RWPE2 (cell line): ENCODE results near the gene MUC5AC.

Experiments
- ATAC-seq: fragments of 200-7000 bp; cut with Tn5 transposase; 3 replicates; pipeline ENCODE4 v1.9.1; 2021; ENCODE audit warnings: low read depth
- DNase-seq: peaks from one replicate; pipeline ENCODE4 v3.0.0-alpha.2; 2020; ENCODE audit warnings: low spot score
- H3K27ac ChIP-seq: fragments of 450-650 bp; 2 replicates; pipeline ENCODE4 v1.5.1; 2017; ENCODE audit warnings: mild to moderate bottlenecking; ENCODE audit not compliant: poor library complexity, severe bottlenecking
- H3K27me3 ChIP-seq: fragments of 250-450 bp; sonication (Bioruptor Pico); 2 replicates; pipeline ENCODE4 v1.5.1; 2021; ENCODE audit warnings: mild to moderate bottlenecking, moderate library complexity; ENCODE audit not compliant: insufficient read depth, poor library complexity, severe bottlenecking
- H3K36me3 ChIP-seq: fragments of 250-450 bp; sonication (Bioruptor Pico); 2 replicates; pipeline ENCODE4 v1.5.1; 2020; ENCODE audit warnings: low read depth, mild to moderate bottlenecking, moderate library complexity
- H3K4me1 ChIP-seq: fragments of 250-450 bp; sonication (Bioruptor Pico); 2 replicates; pipeline ENCODE4 v1.5.1; 2021; ENCODE audit warnings: mild to moderate bottlenecking, moderate library complexity; ENCODE audit not compliant: insufficient read depth, poor library complexity, severe bottlenecking
- H3K4me3 ChIP-seq: fragments of 250-450 bp; sonication (Bioruptor Pico); 2 replicates; pipeline ENCODE4 v1.5.1; 2021; ENCODE audit warnings: mild to moderate bottlenecking, moderate library complexity; ENCODE audit not compliant: severe bottlenecking
- H3K9me3 ChIP-seq: fragments of 250-450 bp; sonication (Bioruptor Pico); 2 replicates; pipeline ENCODE4 v1.5.1; 2021; ENCODE audit warnings: mild to moderate bottlenecking, moderate library complexity; ENCODE audit not compliant: severe bottlenecking
- TF ChIP-seq, protein P1 (sequence below): fragments of 450-650 bp; IDR thresholded peaks from one replicate; pipeline ENCODE4 v1.5.1; 2017; ENCODE audit warnings: mild to moderate bottlenecking, moderate library complexity; ENCODE audit not compliant: poor library complexity, severe bottlenecking

MUC5AC gene

DNA sequence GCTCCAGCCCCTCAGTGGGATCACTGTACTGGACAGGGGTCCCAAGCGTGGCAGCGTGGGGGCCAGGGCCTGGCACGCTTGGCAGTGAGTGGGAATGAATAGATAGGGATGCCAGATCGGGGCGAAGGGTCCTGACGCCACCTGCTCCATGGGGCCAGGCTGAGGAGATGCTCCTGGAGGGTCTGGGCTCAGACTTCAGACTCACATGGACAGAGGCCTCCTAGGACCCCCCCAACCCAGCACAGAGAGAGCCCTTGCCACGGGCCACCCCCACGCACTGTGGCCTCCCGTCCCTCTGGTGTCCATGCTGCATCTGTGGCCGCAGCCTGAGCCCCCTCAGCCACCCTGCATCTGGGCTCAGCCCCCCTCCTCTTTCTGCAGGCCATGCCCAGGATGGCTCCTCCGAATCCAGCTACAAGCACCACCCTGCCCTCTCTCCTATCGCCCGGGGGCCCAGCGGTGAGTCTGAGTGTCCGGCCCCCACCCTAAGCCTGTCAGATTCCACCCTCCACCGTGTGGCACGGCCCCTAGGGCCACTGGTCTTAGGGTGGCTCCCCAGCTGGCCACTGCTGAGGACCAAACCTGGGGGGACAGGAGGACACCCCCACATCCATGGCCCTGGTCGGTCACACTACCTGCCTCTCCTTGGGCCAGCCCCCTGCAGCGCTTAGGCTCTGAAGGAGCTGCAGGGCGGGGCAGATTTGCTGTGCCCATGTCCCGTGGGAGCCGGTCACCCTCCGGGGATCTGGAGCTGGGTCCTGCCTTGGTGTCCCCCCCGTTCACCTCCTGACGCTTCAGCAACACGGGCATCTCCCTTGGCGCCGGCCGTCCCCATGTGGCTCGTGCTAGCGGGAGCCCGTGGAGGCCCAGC lies 2.7 kb downstream of the MUC5AC start:
- Histone ChIP-seq H3K9me3 (no peaks in the 10 kb centered on the region), H3K36me3 (no peaks in the 10 kb centered on the region), H3K27ac (no peak overlapping the region), H3K27me3 (no peaks in the 10 kb centered on the region), H3K4me3 (no peak overlapping the region), H3K4me1 (no peaks in the 10 kb centered on the region)
- DNase-seq (no peak), ATAC-seq (no peak)
- TF ChIP-seq, protein P1, sequence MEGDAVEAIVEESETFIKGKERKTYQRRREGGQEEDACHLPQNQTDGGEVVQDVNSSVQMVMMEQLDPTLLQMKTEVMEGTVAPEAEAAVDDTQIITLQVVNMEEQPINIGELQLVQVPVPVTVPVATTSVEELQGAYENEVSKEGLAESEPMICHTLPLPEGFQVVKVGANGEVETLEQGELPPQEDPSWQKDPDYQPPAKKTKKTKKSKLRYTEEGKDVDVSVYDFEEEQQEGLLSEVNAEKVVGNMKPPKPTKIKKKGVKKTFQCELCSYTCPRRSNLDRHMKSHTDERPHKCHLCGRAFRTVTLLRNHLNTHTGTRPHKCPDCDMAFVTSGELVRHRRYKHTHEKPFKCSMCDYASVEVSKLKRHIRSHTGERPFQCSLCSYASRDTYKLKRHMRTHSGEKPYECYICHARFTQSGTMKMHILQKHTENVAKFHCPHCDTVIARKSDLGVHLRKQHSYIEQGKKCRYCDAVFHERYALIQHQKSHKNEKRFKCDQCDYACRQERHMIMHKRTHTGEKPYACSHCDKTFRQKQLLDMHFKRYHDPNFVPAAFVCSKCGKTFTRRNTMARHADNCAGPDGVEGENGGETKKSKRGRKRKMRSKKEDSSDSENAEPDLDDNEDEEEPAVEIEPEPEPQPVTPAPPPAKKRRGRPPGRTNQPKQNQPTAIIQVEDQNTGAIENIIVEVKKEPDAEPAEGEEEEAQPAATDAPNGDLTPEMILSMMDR = no peak

DNA sequence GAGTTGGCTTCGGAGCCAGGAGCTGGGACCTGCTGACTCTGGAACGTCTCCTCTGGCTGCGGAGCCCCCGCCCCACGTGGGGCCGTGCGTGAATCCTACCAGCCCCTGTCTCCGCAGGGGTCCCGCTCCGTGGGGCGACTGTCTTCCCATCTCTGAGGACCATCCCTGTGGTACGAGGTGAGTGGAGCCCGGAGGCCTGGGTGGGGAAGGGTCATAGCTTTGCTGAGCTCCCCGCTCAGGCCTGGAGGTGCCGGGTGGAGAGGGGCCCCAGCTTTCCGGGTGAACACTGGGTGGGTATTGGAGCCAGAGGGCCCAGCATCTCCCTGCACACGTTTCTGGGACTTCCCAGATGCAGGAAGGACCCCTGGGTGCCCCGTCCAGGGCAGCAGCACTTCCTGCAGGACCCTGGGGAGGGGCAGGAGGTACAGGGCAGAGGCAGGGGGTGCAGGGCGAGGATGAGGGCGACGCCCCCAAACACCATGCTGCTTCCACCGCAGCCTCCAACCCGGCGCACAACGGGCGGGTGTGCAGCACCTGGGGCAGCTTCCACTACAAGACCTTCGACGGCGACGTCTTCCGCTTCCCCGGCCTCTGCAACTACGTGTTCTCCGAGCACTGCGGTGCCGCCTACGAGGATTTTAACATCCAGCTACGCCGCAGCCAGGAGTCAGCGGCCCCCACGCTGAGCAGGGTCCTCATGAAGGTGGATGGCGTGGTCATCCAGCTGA lies 3.8 kb downstream of the MUC5AC start:
- ATAC-seq (no peak), DNase-seq (no peak)
- TF ChIP-seq, protein P1 = no peak
- Histone ChIP-seq H3K27ac (no peak overlapping the region), H3K36me3 (no peaks in the 10 kb centered on the region), H3K27me3 (no peaks in the 10 kb centered on the region), H3K4me1 (no peaks in the 10 kb centered on the region), H3K9me3 (no peaks in the 10 kb centered on the region), H3K4me3 (no peak overlapping the region)

DNA sequence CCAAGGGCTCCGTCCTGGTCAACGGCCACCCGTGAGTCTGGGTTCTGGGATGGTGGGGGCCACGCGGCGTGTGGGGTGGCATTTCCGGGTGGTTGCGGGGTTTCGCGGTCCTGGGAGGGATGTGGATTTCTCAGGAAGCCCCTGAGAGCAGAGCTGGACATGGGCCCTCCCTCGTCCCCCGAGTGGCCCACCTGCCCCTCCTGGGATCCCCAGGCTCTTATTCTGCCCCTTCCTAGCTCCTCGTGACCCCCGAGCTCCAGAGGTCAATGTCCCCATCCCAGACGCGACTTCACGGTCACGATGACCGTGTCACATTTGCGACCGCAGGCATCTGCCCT lies 4.4 kb downstream of the MUC5AC start:
- Histone ChIP-seq H3K9me3 (no peaks in the 10 kb centered on the region), H3K4me3 (no peak overlapping the region), H3K27me3 (no peaks in the 10 kb centered on the region), H3K27ac (no peak overlapping the region), H3K36me3 (no peaks in the 10 kb centered on the region), H3K4me1 (no peaks in the 10 kb centered on the region)
- TF ChIP-seq, protein P1 = no peak
- ATAC-seq (no peak), DNase-seq (no peak)

DNA sequence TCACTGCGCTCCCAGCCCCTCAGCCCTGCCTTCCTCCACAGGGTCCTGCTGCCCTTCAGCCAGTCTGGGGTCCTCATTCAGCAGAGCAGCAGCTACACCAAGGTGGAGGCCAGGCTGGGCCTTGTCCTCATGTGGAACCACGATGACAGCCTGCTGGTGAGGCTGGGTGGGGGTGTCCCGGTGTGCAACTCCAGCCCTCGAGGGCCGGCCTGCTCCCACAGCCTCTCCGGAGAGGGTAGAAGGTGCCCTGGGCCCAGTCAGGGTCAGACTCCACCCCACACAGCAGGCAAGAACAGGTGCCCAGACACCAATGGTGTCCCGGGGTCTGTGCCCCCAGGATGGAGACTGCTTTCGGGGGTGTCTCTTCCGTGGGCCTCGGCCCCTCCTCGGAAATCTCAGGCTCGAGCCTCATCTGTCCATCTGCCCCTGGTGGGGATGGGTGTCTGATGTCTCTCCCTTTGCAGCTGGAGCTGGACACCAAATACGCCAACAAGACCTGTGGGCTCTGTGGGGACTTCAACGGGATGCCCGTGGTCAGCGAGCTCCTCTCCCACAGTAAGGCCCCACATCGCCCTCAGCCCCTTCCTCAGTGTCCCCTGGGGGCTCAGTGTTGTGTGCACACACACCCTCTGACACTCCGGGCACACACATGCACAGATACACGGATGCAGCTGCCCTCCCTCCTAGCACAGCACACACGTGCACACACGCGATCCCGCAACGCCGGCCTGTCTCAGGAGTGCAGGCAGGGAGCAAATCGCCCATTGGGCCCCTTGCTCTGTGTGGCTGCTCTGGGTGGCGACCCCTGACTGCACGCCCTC lies 4.9 kb downstream of the MUC5AC start:
- H3K27ac ChIP-seq = no peak overlapping the region
- H3K9me3 ChIP-seq = no peaks in the 10 kb centered on the region
- H3K36me3 ChIP-seq = no peaks in the 10 kb centered on the region
- no peaks in the 10 kb centered on the region for H3K4me1 ChIP-seq
- no peaks in the 10 kb centered on the region for H3K27me3 ChIP-seq
- TF ChIP-seq, protein P1 = no peak
- DNase-seq (no peak), ATAC-seq (no peak)
- no peak overlapping the region for H3K4me3 ChIP-seq
